GM12878 (cell line): Measurements from ENCODE around the gene PLEKHG4B. TPM values are rescaled to one million over a fixed set of nuclear protein-coding genes. Genes with fewer than 3 reads are reported as not detected.
"Not testable (repeated sequence)": the region's sequence is repeated elsewhere in the genome, so short reads cannot be mapped to it uniquely, and the experiment has no call there.

ENCODE experiments used
- ATAC-seq: fragments of 200-7000 bp; cut with Tn5 transposase; 3 replicates; pipeline ENCODE4 v1.9.1; 2020; ENCODE audit warnings: mild to moderate bottlenecking, moderate library complexity
- BruUV-seq: library from RNA; stranded (reverse); fragments of 400-500 nt; replicated peaks from 2 replicates; lab custom pipeline; 2021; lab: Mats Ljungman, UMichigan
- CTCF ChIA-PET: fragments of 300-600 bp; sonication (Branson Sonifier 250); formaldehyde crosslinking; extraction: SDS; loops from one replicate; lab custom pipeline; 2021; ENCODE audit warnings: inconsistent platforms; lab: Yijun Ruan, JAX
- POLR2A ChIA-PET: fragments of 350-600 bp; formaldehyde crosslinking; extraction: SDS; loops from one replicate; lab custom pipeline; 2021; ENCODE audit warnings: inconsistent platforms; lab: Charles Lee
- RAD21 ChIA-PET: fragments of 300-600 bp; sonication (Branson Sonifier 250); formaldehyde crosslinking; loops from one replicate; lab custom pipeline; 2023; ENCODE audit warnings: antibody characterized with exemption; ENCODE audit not compliant: unreplicated experiment; lab: Charles Lee
- SMC1A ChIA-PET: fragments of 300-600 bp; sonication (Branson Sonifier 250); formaldehyde crosslinking; loops from one replicate; lab custom pipeline; 2023; ENCODE audit not compliant: unreplicated experiment, uncharacterized antibody; lab: Charles Lee
- DNase-seq: peaks from one replicate; pipeline ENCODE4 v3.0.0-alpha.2; 2011; ENCODE audit warnings: low read depth, low spot score
- FAIRE-seq: peaks from 3 replicates; lab custom pipeline; 2011; peaks lifted over from hg19 to GRCh38; lab: Jason Lieb, UNC
- H2AFZ ChIP-seq: 2 replicates; pipeline ENCODE4 v1.6.0; 2011; ENCODE audit warnings: low read depth, low read length, control low read depth; ENCODE audit not compliant: control insufficient read depth
- H3K27ac ChIP-seq: 2 replicates; pipeline ENCODE4 v1.5.1; 2011; ENCODE audit warnings: control low read depth; ENCODE audit not compliant: control insufficient read depth, insufficient read depth
- H3K27me3 ChIP-seq, 2 experiments: replicated peaks in 1 of 2; 2 replicates each; pipeline versions ENCODE4 v1.6.0 to v1.6.1; 2011; ENCODE audit warnings: low read length in 1 of 2; ENCODE audit not compliant: control insufficient read depth in 2 of 2, insufficient read depth in 2 of 2
- H3K36me3 ChIP-seq, 2 experiments: 2 replicates each; pipeline ENCODE4 v1.5.1; 2011; ENCODE audit warnings: low read length in 1 of 2; ENCODE audit not compliant: control insufficient read depth in 2 of 2, insufficient read depth in 2 of 2
- H3K4me1 ChIP-seq: 2 replicates; pipeline ENCODE4 v1.6.1; 2011; ENCODE audit warnings: mild to moderate bottlenecking, low read length, moderate library complexity, mixed read lengths; ENCODE audit not compliant: control insufficient read depth, insufficient read depth
- H3K4me2 ChIP-seq: 2 replicates; pipeline ENCODE4 v1.6.0; 2011; ENCODE audit warnings: control low read depth; ENCODE audit not compliant: control insufficient read depth, insufficient read depth
- H3K4me3 ChIP-seq: fragments of 200-600 bp; sonication (generic); 2 replicates; pipeline ENCODE4 v1.5.1; 2016
- H3K79me2 ChIP-seq: 2 replicates; pipeline ENCODE4 v1.6.0; 2011; ENCODE audit warnings: low read length; ENCODE audit not compliant: control insufficient read depth, insufficient read depth
- H3K9ac ChIP-seq: 2 replicates; pipeline ENCODE4 v1.8.0; 2011; ENCODE audit warnings: low read length, control low read depth, mixed read lengths; ENCODE audit not compliant: control insufficient read depth, insufficient read depth
- H3K9me3 ChIP-seq: replicated peaks from 3 replicates; pipeline ENCODE4 v1.5.1; 2011; ENCODE audit warnings: mild to moderate bottlenecking, low read length; ENCODE audit not compliant: control insufficient read depth, insufficient read depth
- H4K20me1 ChIP-seq: 2 replicates; pipeline ENCODE4 v1.6.0; 2011; ENCODE audit not compliant: control insufficient read depth, insufficient read depth
- CHD2 ChIP-seq: IDR thresholded peaks from 2 replicates; pipeline ENCODE4 v1.6.1; 2011; ENCODE audit warnings: low read depth, low read length, improper control_type of control experiment, borderline replicate concordance
- EZH2 ChIP-seq: IDR thresholded peaks from 2 replicates; pipeline ENCODE4 v1.6.1; 2012; ENCODE audit warnings: low read depth, mild to moderate bottlenecking, control low read depth, inconsistent platforms, low read length, borderline replicate concordance; ENCODE audit not compliant: control insufficient read depth
- WGBS: methylation state at CpG from one replicate; pipeline ENCODE4 v1.1.6; 2016; ENCODE audit warnings: low lambda C conversion rate; ENCODE audit not compliant: insufficient replicate concordance, insufficient coverage; ENCODE audit errors: missing lambda C conversion rate; 5-methylcytosine and 5-hydroxymethylcytosine counted together
- in situ Hi-C: fragments of 300-500 bp; cut with MboI; formaldehyde crosslinking; loops from 9 replicates; pipeline ENCODE4 v1.14.3; 2018; ENCODE audit warnings: mixed read lengths
- intact Hi-C: fragments of 100-400 bp; cut with micrococcal nuclease; formaldehyde crosslinking; loops from one replicate; pipeline ENCODE4 v1.14.2; 2022; ENCODE audit not compliant: unreplicated experiment
- polyA plus RNA-seq, 11 experiments: library from polyadenylated mRNA; depleted of rRNA in 4 of 11; unstranded in 6 of 11; stranded (reverse) in 5 of 11; fragments of >200 nt; fragmentation: Nextera tagmentation in 4 of 11; fragmentation: Illumina TruSeq in 1 of 11; extraction: Ambion mirVana in 4 of 11; extraction: Trizol in 1 of 11; gene quantifications; 1 replicate in 1 of 11; 2 replicates in 10 of 11; pipeline versions ENCODE4 v1.2.1 to v1.2.3, GENCODE V29; 2011 to 2016; ENCODE audit warnings: inconsistent platforms in 2 of 11, missing spikeins in 2 of 11, low read depth in 1 of 11
- total RNA-seq, 4 experiments: library from RNA; depleted of rRNA in 3 of 4; stranded (reverse); fragments of >200 nt in 3 of 4; fragmentation: Illumina TruSeq in 1 of 4; extraction: Trizol in 1 of 4; gene quantifications; 2 replicates each; pipeline versions ENCODE4 v1.2.1 to v1.2.3, GENCODE V29; 2013 to 2021
- TF ChIP-seq, protein P1 (sequence below): IDR thresholded peaks from 2 replicates; pipeline ENCODE4 v1.6.1; 2012; ENCODE audit warnings: mild to moderate bottlenecking, low read depth, low read length

Gene PLEKHG4B
- total and polyA plus RNA-seq, 10 of the 15 experiments (the other 5 are each of a cell fraction or from before 2014, with no cell fraction given), result under 0.01 to 0.05 (median 0.01) TPM; not detected in 6

DNA sequence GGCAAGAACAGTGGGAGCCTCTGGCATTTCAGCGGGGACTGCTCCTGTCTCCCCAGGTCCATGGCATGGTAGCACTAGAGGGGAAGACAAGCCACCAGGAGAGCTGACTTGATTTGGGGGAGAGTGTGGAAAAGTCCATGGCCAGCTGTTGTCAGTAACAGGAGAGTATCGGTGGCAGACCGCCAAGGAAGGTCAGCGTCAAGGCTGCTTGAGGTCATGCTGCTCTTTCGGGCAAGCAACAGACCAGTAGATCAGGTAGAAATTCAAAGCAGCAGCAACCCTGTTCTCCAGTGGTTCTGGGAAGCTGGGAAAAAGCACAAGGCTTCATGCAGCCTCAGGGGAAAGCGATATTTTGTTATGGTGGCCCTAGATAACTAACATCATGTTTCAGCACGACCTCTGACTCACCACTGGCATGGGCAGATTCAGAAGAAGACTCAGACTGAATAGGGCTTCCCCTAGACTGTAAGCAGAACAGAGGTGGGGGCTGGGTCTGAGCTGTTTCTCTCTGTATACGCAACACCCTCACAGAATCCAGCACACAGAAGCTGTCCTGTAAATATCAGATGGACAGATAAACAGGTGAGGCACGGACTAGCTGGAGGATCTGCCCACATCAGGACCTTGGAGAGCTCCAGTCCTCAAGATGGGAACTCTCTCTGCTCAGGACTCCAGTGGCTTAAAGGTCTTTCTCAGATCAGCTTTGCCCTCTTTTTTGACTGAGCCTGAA lies 35.2 kb upstream of the PLEKHG4B start:
- Histone ChIP-seq H3K9me3 (no peaks in the 10 kb centered on the region; the same call in 2 of the 3 replicates), H2AFZ (no peak overlapping the region), H3K4me3 (no peak overlapping the region), H3K9ac (no peak overlapping the region), H3K79me2 (no peaks in the 10 kb centered on the region), H3K27me3 (no peaks in the 10 kb centered on the region), H3K4me1 (no peaks in the 10 kb centered on the region), H3K4me2 (no peak overlapping the region), H3K36me3 (no peaks in the 10 kb centered on the region), H4K20me1 (no peaks in the 10 kb centered on the region), H3K27ac (no peak overlapping the region)
- ChIA-PET POLR2A (no interaction called here), SMC1A (no interaction called here), RAD21 (no interaction called here), CTCF (no interaction called here)
- no peak for FAIRE-seq
- BruUV-seq, result no TSS peak
- TF ChIP-seq CHD2, result no peak
- TF ChIP-seq, protein P1, sequence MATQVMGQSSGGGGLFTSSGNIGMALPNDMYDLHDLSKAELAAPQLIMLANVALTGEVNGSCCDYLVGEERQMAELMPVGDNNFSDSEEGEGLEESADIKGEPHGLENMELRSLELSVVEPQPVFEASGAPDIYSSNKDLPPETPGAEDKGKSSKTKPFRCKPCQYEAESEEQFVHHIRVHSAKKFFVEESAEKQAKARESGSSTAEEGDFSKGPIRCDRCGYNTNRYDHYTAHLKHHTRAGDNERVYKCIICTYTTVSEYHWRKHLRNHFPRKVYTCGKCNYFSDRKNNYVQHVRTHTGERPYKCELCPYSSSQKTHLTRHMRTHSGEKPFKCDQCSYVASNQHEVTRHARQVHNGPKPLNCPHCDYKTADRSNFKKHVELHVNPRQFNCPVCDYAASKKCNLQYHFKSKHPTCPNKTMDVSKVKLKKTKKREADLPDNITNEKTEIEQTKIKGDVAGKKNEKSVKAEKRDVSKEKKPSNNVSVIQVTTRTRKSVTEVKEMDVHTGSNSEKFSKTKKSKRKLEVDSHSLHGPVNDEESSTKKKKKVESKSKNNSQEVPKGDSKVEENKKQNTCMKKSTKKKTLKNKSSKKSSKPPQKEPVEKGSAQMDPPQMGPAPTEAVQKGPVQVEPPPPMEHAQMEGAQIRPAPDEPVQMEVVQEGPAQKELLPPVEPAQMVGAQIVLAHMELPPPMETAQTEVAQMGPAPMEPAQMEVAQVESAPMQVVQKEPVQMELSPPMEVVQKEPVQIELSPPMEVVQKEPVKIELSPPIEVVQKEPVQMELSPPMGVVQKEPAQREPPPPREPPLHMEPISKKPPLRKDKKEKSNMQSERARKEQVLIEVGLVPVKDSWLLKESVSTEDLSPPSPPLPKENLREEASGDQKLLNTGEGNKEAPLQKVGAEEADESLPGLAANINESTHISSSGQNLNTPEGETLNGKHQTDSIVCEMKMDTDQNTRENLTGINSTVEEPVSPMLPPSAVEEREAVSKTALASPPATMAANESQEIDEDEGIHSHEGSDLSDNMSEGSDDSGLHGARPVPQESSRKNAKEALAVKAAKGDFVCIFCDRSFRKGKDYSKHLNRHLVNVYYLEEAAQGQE, result peak; percentile 89
- no peak for TF ChIP-seq EZH2
- ATAC-seq, result no peak
- WGBS, result 54% methylated on average over 9 of the region's 9 CpGs
- no peak for DNase-seq
- intact Hi-C loops (no loop called here), in situ Hi-C loops (no loop called here)

DNA sequence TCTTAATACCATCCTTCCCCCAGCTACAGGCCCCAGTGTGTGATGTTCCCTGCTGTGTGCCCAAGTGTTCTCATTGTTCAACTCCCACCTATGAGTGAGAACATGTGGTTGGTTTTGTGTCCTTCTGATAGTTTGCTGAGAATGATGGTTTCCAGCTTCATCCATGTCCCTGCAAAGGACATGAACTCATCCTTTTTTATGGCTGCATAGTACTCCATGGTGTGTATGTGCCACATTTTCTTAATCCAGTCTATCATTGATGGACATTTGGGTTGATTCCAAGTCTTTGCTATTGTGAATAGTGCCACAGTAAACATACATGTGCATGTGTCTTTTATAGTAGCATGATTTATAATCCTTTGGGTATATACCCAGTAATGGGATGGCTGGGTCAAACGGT lies 31.7 kb upstream of the PLEKHG4B start:
- H3K9me3 ChIP-seq, ATAC-seq, BruUV-seq, POLR2A ChIA-PET, FAIRE-seq, H4K20me1 ChIP-seq, H3K79me2 ChIP-seq, H3K27me3 ChIP-seq, H3K27ac ChIP-seq, H3K4me1 ChIP-seq, H2AFZ ChIP-seq, CTCF ChIA-PET, RAD21 ChIA-PET, DNase-seq, H3K4me2 ChIP-seq, SMC1A ChIA-PET, H3K4me3 ChIP-seq, H3K9ac ChIP-seq, H3K36me3 ChIP-seq, in situ Hi-C loops, intact Hi-C loops: not testable (repeated sequence)
- 0% methylated on average over 1 of the region's 1 CpG for WGBS
